Activated CD8-positive, alpha-beta memory T cell treated with anti-CD3 and anti-CD28 coated beads, Interleukin-2, amount 50 U/mL, for 1 hour (primary cell): ENCODE results near the gene C6orf136.

ENCODE experiments used
- DNase-seq: peaks from one replicate; pipeline ENCODE4 v3.0.0-alpha.2; 2020; ENCODE audit errors: extremely low read depth

The C6orf136 gene

GRCh38 chr6:30646450-30647241 is at the start of gene C6orf136:
Gene C6orf136, plus strand, starts transcription at chr6:30647133. Its CDS starts 99 bp downstream, at chr6:30647232.
- DNase-seq = peak; percentile 80

GRCh38 chr6:30597315-30598144 is 49.4 kb upstream of the C6orf136 start:
- DNase-seq = peak; percentile 43

GRCh38 chr6:30598912-30599624 is 47.9 kb upstream of the C6orf136 start:
- no peak for DNase-seq

- DNase-seq = no peak
These were observed 47.2 kb upstream of the C6orf136 start for GRCh38 chr6:30599625-30600324.

- no peak for DNase-seq
These were observed 46.4 kb upstream of the C6orf136 start for GRCh38 chr6:30600451-30600961.

- DNase-seq = no peak
These were observed 45.5 kb upstream of the C6orf136 start for GRCh38 chr6:30601436-30601814.

- DNase-seq = no peak
These were observed 44.9 kb upstream of the C6orf136 start for GRCh38 chr6:30601815-30602641.

GRCh38 chr6:30603961-30604360 is 43.0 kb upstream of the C6orf136 start:
- no peak for DNase-seq

- no peak for DNase-seq
These were observed 36.9 kb upstream of the C6orf136 start for GRCh38 chr6:30610065-30610464.

- DNase-seq = no peak
These were observed 35.6 kb upstream of the C6orf136 start for GRCh38 chr6:30611150-30611855.

GRCh38 chr6:30611856-30612194 is 35.1 kb upstream of the C6orf136 start:
- no peak for DNase-seq

- no peak for DNase-seq
These were observed 34.7 kb upstream of the C6orf136 start for GRCh38 chr6:30612213-30612612.

GRCh38 chr6:30612687-30613248 is 34.2 kb upstream of the C6orf136 start:
- no peak for DNase-seq

GRCh38 chr6:30613251-30614043 is 33.5 kb upstream of the C6orf136 start:
- no peak for DNase-seq

GRCh38 chr6:30614044-30614842 is 32.7 kb upstream of the C6orf136 start:
- DNase-seq = no peak

GRCh38 chr6:30614843-30615218 is 32.1 kb upstream of the C6orf136 start:
- DNase-seq = peak; percentile 87

GRCh38 chr6:30615219-30615957 is 31.5 kb upstream of the C6orf136 start:
- DNase-seq = no peak
